ENCODE results near the gene ZNF431. TPM values are rescaled to one million over a fixed set of nuclear protein-coding genes. Genes with fewer than 3 reads are reported as not detected.

ZNF431 gene
- total and polyA plus RNA-seq, 2 of the 4 experiments (the other 2 are of a cell fraction): 4.3 to 4.5 TPM

GRCh38 chr19:21147540-21147939, 5.7 kb downstream of the ZNF431 start:
- no peak overlapping the region for H3K9ac ChIP-seq (ENCODE audit: low read depth, low read length)
- TF ChIP-seq, protein P1, sequence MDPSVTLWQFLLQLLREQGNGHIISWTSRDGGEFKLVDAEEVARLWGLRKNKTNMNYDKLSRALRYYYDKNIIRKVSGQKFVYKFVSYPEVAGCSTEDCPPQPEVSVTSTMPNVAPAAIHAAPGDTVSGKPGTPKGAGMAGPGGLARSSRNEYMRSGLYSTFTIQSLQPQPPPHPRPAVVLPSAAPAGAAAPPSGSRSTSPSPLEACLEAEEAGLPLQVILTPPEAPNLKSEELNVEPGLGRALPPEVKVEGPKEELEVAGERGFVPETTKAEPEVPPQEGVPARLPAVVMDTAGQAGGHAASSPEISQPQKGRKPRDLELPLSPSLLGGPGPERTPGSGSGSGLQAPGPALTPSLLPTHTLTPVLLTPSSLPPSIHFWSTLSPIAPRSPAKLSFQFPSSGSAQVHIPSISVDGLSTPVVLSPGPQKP (IDR thresholded peaks at IDR 0.05; ENCODE audit: borderline replicate concordance, low read depth, low read length): no peak
- TF ChIP-seq MXI1 (IDR thresholded peaks at IDR 0.05; ENCODE audit: borderline replicate concordance, low read depth, low read length) (no peak), NFE2L2 (IDR thresholded peaks at IDR 0.05; ENCODE audit: low read depth, low read length) (no peak), CHD1 (IDR thresholded peaks at IDR 0.05; ENCODE audit: low read depth, low read length) (no peak), BHLHE40 (IDR thresholded peaks at IDR 0.05; ENCODE audit: low read depth, low read length) (no peak), FOS (IDR thresholded peaks at IDR 0.05; ENCODE audit: low read depth, low read length) (no peak), RCOR1 (IDR thresholded peaks at IDR 0.05; ENCODE audit: insufficient replicate concordance, low read length) (no peak), SMC3 (IDR thresholded peaks at IDR 0.05; ENCODE audit: low read depth, low read length) (no peak), RAD21 (IDR thresholded peaks at IDR 0.05; ENCODE audit: low read length) (no peak)
- TF ChIP-seq, protein P2, sequence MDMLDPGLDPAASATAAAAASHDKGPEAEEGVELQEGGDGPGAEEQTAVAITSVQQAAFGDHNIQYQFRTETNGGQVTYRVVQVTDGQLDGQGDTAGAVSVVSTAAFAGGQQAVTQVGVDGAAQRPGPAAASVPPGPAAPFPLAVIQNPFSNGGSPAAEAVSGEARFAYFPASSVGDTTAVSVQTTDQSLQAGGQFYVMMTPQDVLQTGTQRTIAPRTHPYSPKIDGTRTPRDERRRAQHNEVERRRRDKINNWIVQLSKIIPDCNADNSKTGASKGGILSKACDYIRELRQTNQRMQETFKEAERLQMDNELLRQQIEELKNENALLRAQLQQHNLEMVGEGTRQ (IDR thresholded peaks at IDR 0.05; ENCODE audit: low read depth, low read length): no peak
- TF ChIP-seq, protein P3, sequence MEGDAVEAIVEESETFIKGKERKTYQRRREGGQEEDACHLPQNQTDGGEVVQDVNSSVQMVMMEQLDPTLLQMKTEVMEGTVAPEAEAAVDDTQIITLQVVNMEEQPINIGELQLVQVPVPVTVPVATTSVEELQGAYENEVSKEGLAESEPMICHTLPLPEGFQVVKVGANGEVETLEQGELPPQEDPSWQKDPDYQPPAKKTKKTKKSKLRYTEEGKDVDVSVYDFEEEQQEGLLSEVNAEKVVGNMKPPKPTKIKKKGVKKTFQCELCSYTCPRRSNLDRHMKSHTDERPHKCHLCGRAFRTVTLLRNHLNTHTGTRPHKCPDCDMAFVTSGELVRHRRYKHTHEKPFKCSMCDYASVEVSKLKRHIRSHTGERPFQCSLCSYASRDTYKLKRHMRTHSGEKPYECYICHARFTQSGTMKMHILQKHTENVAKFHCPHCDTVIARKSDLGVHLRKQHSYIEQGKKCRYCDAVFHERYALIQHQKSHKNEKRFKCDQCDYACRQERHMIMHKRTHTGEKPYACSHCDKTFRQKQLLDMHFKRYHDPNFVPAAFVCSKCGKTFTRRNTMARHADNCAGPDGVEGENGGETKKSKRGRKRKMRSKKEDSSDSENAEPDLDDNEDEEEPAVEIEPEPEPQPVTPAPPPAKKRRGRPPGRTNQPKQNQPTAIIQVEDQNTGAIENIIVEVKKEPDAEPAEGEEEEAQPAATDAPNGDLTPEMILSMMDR (conservative IDR thresholded peaks at IDR 0.05; ENCODE audit: low read depth, low read length): no peak
- no peak overlapping the region for H3K56ac ChIP-seq (ENCODE audit: extremely low read depth, insufficient read depth, low read length)
- no peak overlapping the region for H3K23ac ChIP-seq (ENCODE audit: low read depth, low read length)
- H2AFZ ChIP-seq (replicated peaks; ENCODE audit: low read length, poor library complexity): no peak overlapping the region
- H2BK120ac ChIP-seq (ENCODE audit: low read depth, low read length): no peak overlapping the region
- no peaks in the 10 kb centered on the region for H3K4me1 ChIP-seq (ENCODE audit: control insufficient read depth, insufficient read depth, low read length)
- peaks cover 10 to 18% of the 10 kb centered on the region in 2 experiments for H3K79me1 ChIP-seq (ENCODE audit: low read depth in 1 of 2, low read length in 2 of 2)
- no peak overlapping the region for H3K4me3 ChIP-seq (ENCODE audit: insufficient read depth, low read depth, low read length)
- H3K36me3 ChIP-seq (ENCODE audit: control insufficient read depth, insufficient read depth, low read length): peaks cover 43% of the 10 kb centered on the region
- no peak overlapping the region for H4K8ac ChIP-seq (ENCODE audit: low read depth in 2 of 2, low read length in 2 of 2)
- no peaks in the 10 kb centered on the region for H3K27me3 ChIP-seq (ENCODE audit: control insufficient read depth, insufficient read depth, low read length)
- no peak overlapping the region for H3K14ac ChIP-seq (replicated peaks; ENCODE audit: low read depth, low read length)
- no CpG with 5 or more reads among the region's 1 CpG for WGBS, 2 experiments (ENCODE audit: extremely low coverage in 2 of 2, insufficient read length in 1 of 2)
- dilution Hi-C loops (cut with HindIII; ENCODE audit: low sequenced_read_pairs, unreplicated experiment): no loop called here
- DNase-seq (no peak), ATAC-seq (ENCODE audit: low read depth) (no peak)
- H2BK5ac ChIP-seq (ENCODE audit: low read depth, low read length, poor library complexity, severe bottlenecking): no peak overlapping the region
- no peak overlapping the region for H3K27ac ChIP-seq (ENCODE audit: insufficient read depth, low read length)
- ChIA-PET POLR2A (ENCODE audit: unreplicated experiment) (interaction anchor here (0.6 kb wide), 1 partner anchor 382 kb away, joined by 3 read pairs; no protein-coding TSS in a partner anchor), CTCF (no interaction called here)
- no peak overlapping the region for H2BK15ac ChIP-seq (ENCODE audit: low read depth, low read length)
- H2AK9ac ChIP-seq (replicated peaks; ENCODE audit: low read depth, low read length, poor library complexity): no peak overlapping the region
- no peak overlapping the region for H2AK5ac ChIP-seq (ENCODE audit: low read depth, low read length)
- H4K20me1 ChIP-seq (ENCODE audit: insufficient read depth, low read length): no peaks in the 10 kb centered on the region
- H4K5ac ChIP-seq (ENCODE audit: low read depth, low read length): no peak overlapping the region
- no peaks in the 10 kb centered on the region for H3K9me1 ChIP-seq (ENCODE audit: insufficient read depth, low read length)
- no peaks in the 10 kb centered on the region; the same call in 1 of the 2 replicates for H3K9me3 ChIP-seq (ENCODE audit: control insufficient read depth, insufficient read depth, low read length)
- no peak overlapping the region for H3K4me2 ChIP-seq (ENCODE audit: low read depth, low read length)
- no peak overlapping the region for H3K4ac ChIP-seq (ENCODE audit: low read depth, low read length)
- BruUV-seq (replicated peaks): no TSS peak
- H2BK20ac ChIP-seq (ENCODE audit: low read depth, low read length): no peak overlapping the region
- in situ Hi-C loops (cut with MboI; ENCODE audit: low sequenced_read_pairs): no loop called here
- H4K91ac ChIP-seq (ENCODE audit: insufficient read depth, low read depth, low read length): no peak overlapping the region
- intact Hi-C loops (cut with micrococcal nuclease): loop anchor here (10.0 kb wide), 1 partner anchor 123 kb away; the partner anchor contains the start of gene ZNF430
- no peak overlapping the region for H3K18ac ChIP-seq (ENCODE audit: low read depth, low read length)

Data from IMR-90 (cell line).